ENCODE data around the gene GLYR1.

- TF ChIP-seq POLR2AphosphoS5 (IDR thresholded peaks at IDR 0.05; ENCODE audit: insufficient read depth, low read depth, low read length): no peak
- TF ChIP-seq CTCF (IDR thresholded peaks at IDR 0.05; ENCODE audit: extremely low read depth in 1 of 2, insufficient read depth in 1 of 2, low read depth in 1 of 2, low read length in 2 of 2): no peak
- no peak for TF ChIP-seq MYC (IDR thresholded peaks at IDR 0.05; ENCODE audit: low read depth, low read length)
- no peak for TF ChIP-seq POLR2A (IDR thresholded peaks at IDR 0.05; ENCODE audit: low read depth, low read length)
- no peak for TF ChIP-seq EZH2 (IDR thresholded peaks at IDR 0.05; ENCODE audit: borderline replicate concordance, low read depth, low read length, severe bottlenecking)
- no peak for TF ChIP-seq JUN (IDR thresholded peaks at IDR 0.05; ENCODE audit: borderline replicate concordance, insufficient read depth, insufficient read length, low read depth)
- TF ChIP-seq MAX (IDR thresholded peaks at IDR 0.05; ENCODE audit: insufficient read depth, insufficient read length): no peak
These were observed 77.8 kb downstream of the GLYR1 start for GRCh38 chr16:4769306-4769638.

Data from endothelial cell of umbilical vein (primary cell).